Keratinocyte (primary cell): ENCODE results near the gene CISTR.

ENCODE experiments used
- CTCF ChIP-seq, 3 experiments: IDR thresholded peaks in 1 of 3; conservative IDR thresholded peaks in 1 of 3; optimal IDR thresholded peaks in 1 of 3; 2 replicates in 2 of 3; 3 replicates in 1 of 3; pipeline versions ENCODE3 to v1.5.1; 2011; ENCODE audit warnings: low read length in 3 of 3, mild to moderate bottlenecking in 3 of 3, moderate library complexity in 2 of 3, control low read depth in 1 of 3, inconsistent platforms in 1 of 3; ENCODE audit not compliant: insufficient read depth in 2 of 3; ENCODE audit errors: extremely low read depth in 1 of 3
- EZH2 ChIP-seq: IDR thresholded peaks from one replicate; pipeline ENCODE4 v1.6.1; 2012; ENCODE audit warnings: inconsistent platforms, mild to moderate bottlenecking, low read length, moderate library complexity

- TF ChIP-seq CTCF (optimal IDR thresholded peaks at IDR 0.05 in 1 of 3, IDR thresholded peaks at IDR 0.05 in 1 of 3, conservative IDR thresholded peaks at IDR 0.05 in 1 of 3; ENCODE audit: extremely low read depth in 1 of 3, insufficient read depth in 2 of 3, low read length in 3 of 3) (no peak), EZH2 (no peak)
Observed at GRCh38 chr12:53728206-53728605, 23.6 kb downstream of the CISTR start.
